DMS153 treated with DMSO at 0.1 percent for 48 hours (cell line): ENCODE results near the gene TMEM255B.
A peak's percentile ranks its signal among the peaks of the same experiment; 100 is the strongest.
"Not testable (repeated sequence)": the region's sequence is repeated elsewhere in the genome, so short reads cannot be mapped to it uniquely, and the experiment has no call there.

Experiments
- DNase-seq: peaks from one replicate; lab custom pipeline; 2025; ENCODE audit not compliant: unreplicated experiment; lab: John Stamatoyannopoulos, UW

Gene TMEM255B

GRCh38 chr13:113758651-113759524 lies at the start of gene TMEM255B:
Gene TMEM255B (plus strand): TSS chr13:113759226. CDS start chr13:113759270, 44 bp downstream.
- peak; percentile 48 for DNase-seq

- DNase-seq: no peak
Measured at GRCh38 chr13:113722921-113723320, 36.1 kb upstream of the TMEM255B start.

- DNase-seq: no peak
Measured at GRCh38 chr13:113723410-113724015, 35.5 kb upstream of the TMEM255B start.

GRCh38 chr13:113724016-113724758 lies 34.8 kb upstream of the TMEM255B start:
- no peak for DNase-seq

GRCh38 chr13:113724780-113725315 lies 34.2 kb upstream of the TMEM255B start:
- DNase-seq: peak; percentile 61

GRCh38 chr13:113725329-113726105 lies 33.5 kb upstream of the TMEM255B start:
- not testable (repeated sequence) for DNase-seq

GRCh38 chr13:113726106-113726821 lies 32.8 kb upstream of the TMEM255B start:
- not testable (repeated sequence) for DNase-seq

- no peak for DNase-seq
Measured at GRCh38 chr13:113726961-113727411, 32.0 kb upstream of the TMEM255B start.

DNA sequence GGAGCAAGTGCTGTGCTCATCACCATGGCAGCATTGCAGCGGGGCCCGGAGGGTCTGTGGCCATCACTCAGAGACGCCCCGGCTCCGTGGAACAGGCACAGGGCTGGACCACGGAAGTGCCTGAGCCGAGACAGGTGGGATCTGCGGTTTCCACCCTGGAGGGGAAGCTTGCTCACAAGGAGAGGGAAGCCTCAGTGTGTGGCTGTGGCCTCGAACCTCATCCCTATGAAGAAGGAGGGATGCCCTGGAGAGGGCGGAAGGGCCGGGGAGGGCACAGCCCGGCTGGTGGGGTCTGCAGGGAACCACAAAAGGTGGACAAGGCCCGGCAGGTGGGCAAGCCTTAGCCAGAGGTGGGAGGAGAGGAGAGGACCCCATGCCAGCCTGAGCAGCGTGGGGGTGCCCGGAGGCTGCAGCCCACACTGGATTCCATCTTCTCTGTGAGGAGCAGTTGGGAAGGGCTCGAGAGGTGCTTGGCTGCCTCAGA lies 30.4 kb upstream of the TMEM255B start:
- DNase-seq: no peak

DNA sequence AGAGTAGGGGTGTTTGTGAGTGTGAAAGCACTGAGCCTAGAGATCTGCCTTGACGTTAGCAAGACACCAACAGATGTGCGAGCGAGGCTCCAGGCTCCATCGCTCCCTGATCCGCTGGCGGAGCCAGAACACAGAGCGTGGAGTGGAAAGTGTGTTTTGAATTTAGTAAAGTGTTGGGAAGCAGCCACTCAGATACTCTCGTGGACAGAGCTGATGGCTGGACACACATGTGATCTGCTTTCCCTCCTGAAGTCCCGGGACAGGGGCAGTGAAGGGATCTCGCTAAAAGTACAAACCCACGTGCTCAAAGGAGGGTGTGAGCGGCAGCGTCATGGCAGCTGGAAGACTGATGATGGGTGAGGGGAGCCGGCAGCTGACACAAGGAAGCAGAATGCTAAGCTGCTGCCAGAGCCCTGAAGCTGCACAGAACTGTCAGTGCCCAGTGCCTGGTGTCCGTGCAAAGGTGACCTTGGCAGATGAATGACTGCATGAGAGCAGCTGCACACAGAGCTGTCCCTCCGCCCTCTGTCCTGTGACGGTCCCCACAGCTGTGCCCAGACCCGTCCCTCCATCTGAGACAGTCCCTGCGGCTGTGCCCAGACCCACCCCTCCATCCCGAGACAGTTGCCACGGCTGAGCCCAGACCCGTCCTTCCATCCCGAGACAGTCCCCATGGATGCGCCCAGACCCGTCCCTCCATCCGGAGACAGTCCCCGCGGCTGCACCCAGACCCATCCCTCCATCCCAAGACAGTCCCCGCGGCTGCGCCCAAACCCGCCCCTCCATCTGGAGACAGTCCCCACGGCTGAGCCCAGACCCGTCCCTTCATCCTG lies 29.6 kb upstream of the TMEM255B start:
- DNase-seq: no peak

DNA sequence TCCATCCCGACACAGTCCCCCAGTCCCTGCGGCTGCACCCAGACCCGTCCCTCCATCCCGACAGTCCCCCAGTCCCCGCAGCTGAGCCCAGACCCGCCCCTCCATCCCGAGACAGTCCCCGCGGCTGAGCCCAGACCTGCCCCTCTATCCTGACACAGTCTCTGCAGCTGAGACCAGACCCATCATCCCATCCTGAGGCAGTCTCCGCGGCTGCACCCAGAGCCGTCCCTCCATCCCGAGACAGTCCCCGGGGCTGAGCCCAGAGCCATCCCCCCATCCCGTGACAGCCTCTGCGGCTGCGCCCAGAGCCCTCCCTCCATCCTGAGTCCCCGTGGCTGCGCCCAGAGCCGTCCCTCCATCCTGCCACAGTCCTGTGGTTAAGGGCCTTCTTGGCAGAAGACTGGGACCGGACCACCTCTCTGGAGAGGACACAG lies 28.8 kb upstream of the TMEM255B start:
- DNase-seq: no peak

DNA sequence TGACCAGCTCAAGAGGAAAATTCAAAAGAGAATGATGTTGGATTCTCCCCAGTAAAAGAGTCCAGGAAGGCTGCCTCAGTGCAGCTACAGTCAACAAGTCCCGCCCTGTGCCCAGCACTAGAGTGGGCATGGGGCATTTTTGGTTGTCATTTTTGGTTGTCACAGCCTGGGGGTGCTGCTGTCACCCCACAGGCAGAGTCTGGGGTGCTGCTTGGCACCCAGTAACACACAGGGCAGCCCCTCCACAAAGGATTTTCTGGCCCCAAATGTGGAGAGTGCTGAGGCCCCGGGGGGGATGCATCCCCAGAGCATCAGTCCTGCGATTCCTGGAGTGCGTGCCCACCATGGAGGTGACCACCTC lies 28.2 kb upstream of the TMEM255B start:
- DNase-seq: no peak

DNA sequence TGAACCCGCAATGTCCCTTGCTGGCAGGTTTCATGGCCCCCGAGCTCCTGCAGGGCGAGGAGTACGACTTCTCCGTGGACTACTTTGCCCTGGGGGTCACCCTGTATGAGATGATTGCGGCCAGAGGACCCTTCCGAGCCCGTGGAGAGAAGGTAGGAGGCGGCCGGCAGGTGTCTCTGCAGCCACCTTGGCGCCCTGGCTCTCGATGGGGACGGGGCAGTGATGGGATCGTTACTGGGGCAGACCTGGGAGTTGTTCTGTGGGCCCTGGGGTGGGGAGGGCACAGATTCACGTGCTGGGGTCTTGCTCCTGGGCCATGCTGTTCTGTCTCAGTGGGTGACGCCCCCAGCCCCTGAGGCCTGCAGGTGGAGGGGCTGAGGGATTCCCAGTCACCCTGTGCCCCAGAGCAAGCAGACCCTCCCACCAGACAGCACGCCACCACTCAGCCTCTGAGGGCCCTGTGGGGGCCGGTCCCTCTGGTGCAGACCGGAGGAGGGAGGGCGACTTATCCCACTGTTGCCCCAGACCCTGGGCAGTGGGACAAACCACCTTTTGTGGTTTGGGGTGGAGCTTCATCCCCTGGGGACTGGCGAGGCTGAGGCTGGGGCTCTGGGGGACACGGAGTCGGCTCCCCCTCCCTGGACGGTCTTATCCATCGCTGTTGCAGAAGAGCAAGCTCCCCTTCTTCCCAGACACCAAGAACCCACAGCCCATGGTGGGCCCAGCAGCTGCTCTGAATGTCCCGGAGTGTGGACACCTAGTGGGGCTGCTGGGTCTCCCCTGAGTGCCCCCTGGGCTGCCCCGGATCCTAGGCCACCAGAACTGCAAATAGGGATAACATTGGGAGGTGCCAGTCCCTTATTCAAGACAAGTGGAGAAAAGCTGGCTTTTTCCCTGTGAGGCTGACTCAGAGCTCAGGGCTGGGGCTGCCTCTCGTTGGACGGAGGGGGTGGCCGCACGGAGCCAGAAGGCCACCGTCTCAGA lies 27.5 kb upstream of the TMEM255B start:
- DNase-seq: no peak

GRCh38 chr13:113732176-113732960 lies 26.7 kb upstream of the TMEM255B start:
- DNase-seq: no peak

DNA sequence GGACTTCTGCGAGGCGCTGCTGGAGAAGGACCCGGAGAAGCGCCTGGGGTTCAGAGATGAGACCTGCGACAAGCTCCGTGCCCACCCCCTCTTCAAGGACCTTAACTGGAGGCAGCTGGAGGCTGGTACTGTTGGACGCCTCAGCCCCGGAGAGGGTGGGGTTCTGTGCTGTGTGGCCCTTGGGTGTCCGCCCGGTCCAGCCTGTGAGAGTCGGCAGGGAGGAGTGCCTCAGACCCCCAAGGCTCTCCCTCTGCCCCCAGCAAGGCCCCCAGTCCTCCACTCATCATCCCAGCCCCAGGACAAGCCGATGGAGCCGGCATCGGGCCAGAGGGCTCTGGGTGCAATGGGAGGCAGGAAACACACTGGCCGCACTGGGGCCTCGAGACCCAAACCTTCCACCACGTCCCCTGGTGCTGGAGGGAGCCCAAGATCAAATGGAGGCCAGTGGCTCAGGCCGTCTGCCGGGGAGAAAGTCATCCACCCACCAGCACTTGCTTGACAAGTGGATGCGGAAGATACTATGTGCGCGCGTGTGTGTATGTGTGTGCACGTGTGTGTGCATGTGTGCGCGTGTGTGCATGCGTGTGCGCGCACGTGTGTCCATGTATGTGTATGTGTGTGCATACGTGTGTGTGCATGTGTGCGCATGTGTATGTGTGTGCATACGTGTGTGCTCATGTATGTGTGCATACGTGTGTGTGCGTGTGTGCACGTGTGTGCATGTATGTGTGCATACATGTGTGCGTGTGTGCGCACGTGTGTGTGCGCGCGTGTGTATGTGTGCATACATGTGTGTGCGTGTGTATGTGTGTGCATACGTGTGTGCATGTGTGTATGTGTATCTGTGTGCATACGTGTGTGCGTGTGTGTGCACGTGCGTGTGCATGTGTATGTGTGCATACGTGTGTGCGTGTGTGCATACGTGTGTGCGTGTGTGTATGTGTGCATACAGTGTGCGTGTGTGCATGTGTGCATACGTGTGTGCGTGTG lies 25.8 kb upstream of the TMEM255B start:
- DNase-seq: no peak
